OCI-LY1 (cell line): ENCODE data around the gene ZNF22.

ENCODE experiments used
- EZH2 ChIP-seq: fragments of 200-600 bp; sonication (generic), shearing (Covaris generic); IDR thresholded peaks from 2 replicates; pipeline ENCODE4 v1.8.0; 2017; ENCODE audit warnings: borderline replicate concordance, mixed run types, mild to moderate bottlenecking, antibody characterized with exemption, low read length, moderate library complexity, mixed read lengths
- TF ChIP-seq, protein P1 (sequence below): fragments of 200-600 bp; sonication (generic), shearing (Covaris generic); IDR thresholded peaks from 2 replicates; pipeline ENCODE4 v1.5.1; 2017; ENCODE audit warnings: mild to moderate bottlenecking, antibody characterized with exemption, low read length, moderate library complexity, mixed read lengths

DNA sequence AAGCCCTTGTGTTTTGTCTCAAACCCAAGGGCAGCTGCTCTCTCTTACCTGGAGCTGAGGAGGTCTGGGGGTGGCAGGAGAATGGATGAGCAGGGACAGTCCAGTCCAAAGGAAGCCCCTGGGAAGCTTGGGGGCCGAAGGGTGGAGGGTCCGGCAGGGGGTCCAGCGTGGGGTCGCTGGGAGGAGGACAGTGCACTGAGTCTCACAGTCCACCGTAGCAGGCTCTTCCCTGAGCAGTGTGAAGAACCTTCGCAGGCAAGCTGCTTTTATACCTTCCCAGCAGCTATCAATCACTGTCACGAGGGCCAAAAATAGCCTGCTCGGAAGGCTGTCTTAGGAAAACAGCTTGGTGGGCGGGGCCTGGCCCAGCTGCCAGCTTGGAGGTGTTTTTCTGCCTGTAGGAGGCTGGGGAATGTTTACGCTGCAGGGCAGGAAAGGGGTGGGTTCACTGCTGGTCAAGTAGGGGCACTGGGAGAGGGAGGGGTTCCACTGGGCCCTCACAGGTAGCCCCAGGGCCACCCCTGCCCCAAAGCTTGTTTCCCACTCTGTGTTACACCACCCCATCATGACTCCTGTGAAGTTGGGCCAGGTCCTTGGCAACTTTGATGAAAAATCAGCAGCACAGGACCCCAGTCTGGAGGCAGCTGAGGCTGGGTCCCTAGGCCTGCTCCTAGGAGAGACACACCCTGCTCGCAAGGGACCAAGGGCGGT is 22.0 kb upstream of the ZNF22 start, which contains the start of gene DEPP1:
- TF ChIP-seq, protein P1, sequence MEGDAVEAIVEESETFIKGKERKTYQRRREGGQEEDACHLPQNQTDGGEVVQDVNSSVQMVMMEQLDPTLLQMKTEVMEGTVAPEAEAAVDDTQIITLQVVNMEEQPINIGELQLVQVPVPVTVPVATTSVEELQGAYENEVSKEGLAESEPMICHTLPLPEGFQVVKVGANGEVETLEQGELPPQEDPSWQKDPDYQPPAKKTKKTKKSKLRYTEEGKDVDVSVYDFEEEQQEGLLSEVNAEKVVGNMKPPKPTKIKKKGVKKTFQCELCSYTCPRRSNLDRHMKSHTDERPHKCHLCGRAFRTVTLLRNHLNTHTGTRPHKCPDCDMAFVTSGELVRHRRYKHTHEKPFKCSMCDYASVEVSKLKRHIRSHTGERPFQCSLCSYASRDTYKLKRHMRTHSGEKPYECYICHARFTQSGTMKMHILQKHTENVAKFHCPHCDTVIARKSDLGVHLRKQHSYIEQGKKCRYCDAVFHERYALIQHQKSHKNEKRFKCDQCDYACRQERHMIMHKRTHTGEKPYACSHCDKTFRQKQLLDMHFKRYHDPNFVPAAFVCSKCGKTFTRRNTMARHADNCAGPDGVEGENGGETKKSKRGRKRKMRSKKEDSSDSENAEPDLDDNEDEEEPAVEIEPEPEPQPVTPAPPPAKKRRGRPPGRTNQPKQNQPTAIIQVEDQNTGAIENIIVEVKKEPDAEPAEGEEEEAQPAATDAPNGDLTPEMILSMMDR = no peak
- TF ChIP-seq EZH2 = no peak
